Nephron (organoid): ENCODE measurements around the gene CAP2.
"Not testable (repeated sequence)": the region's sequence is repeated elsewhere in the genome, so short reads cannot be mapped to it uniquely, and the experiment has no call there.

Source experiments
- H3K27ac Mint-ChIP-seq, 3 experiments: 2 replicates each; pipeline ENCODE4 v1.8.0; 2020; ENCODE audit warnings: mixed read lengths in 3 of 3, mild to moderate bottlenecking in 2 of 3, moderate library complexity in 1 of 3
- H3K27me3 Mint-ChIP-seq: 2 replicates; pipeline ENCODE4 v1.8.0; 2021; ENCODE audit warnings: low read depth, mild to moderate bottlenecking, moderate library complexity, mixed read lengths
- H3K36me3 Mint-ChIP-seq: 2 replicates; pipeline ENCODE4 v1.8.0; 2020; ENCODE audit warnings: low read depth, mixed read lengths
- H3K4me1 Mint-ChIP-seq: 2 replicates; pipeline ENCODE4 v1.8.0; 2020; ENCODE audit warnings: mixed read lengths
- H3K4me3 Mint-ChIP-seq, 3 experiments: 2 replicates each; pipeline ENCODE4 v1.8.0; 2020; ENCODE audit warnings: mild to moderate bottlenecking in 3 of 3, mixed read lengths in 3 of 3, moderate library complexity in 2 of 3
- H3K9me3 Mint-ChIP-seq: 2 replicates; pipeline ENCODE4 v1.8.0; 2020; ENCODE audit warnings: mixed read lengths
- CTCF ChIP-seq, 3 experiments: fragments of 200-600 bp; sonication (generic); IDR thresholded peaks; one replicate each; pipeline ENCODE4 v1.5.0; 2021; ENCODE audit warnings: antibody characterized with exemption in 3 of 3; ENCODE audit not compliant: unreplicated experiment in 3 of 3

CAP2 gene

GRCh38 chr6:17580518-17581048, 187.2 kb downstream of the CAP2 start:
- no peak for TF ChIP-seq CTCF (IDR thresholded peaks at IDR 0.05; ENCODE audit: unreplicated experiment in 3 of 3)

GRCh38 chr6:17581282-17581681, 187.9 kb downstream of the CAP2 start:
- H3K27me3 Mint-ChIP-seq, H3K27ac Mint-ChIP-seq, H3K36me3 Mint-ChIP-seq: not testable (repeated sequence)
- H3K9me3 Mint-ChIP-seq, result peaks cover 14% of the 10 kb centered on the region
- peaks cover 14% of the 10 kb centered on the region for H3K4me1 Mint-ChIP-seq
- peak overlapping the region; percentile 29 to 48 (median 32) for H3K4me3 Mint-ChIP-seq

More at GRCh38 chr6:17580518-17581048, 187.2 kb downstream of the CAP2 start:
- H3K4me1 Mint-ChIP-seq, result peaks cover 14% of the 10 kb centered on the region
- H3K9me3 Mint-ChIP-seq, result peaks cover 14% of the 10 kb centered on the region
- peak overlapping the region; percentile 63 to 73 (median 69) for H3K4me3 Mint-ChIP-seq
- no peaks in the 10 kb centered on the region for H3K27me3 Mint-ChIP-seq
- H3K27ac Mint-ChIP-seq, result no peak overlapping the region
- no peaks in the 10 kb centered on the region for H3K36me3 Mint-ChIP-seq

- Mint-ChIP-seq H3K27me3 (no peaks in the 10 kb centered on the region), H3K27ac (peak overlapping the region; percentile 13 to 35 (median 29)), H3K9me3 (peaks cover 4% of the 10 kb centered on the region)
Measured at GRCh38 chr6:17583811-17584210, 190.4 kb downstream of the CAP2 start.

GRCh38 chr6:17584241-17584803, 190.9 kb downstream of the CAP2 start:
- peak overlapping the region in 1 of 3 experiments; percentile 46 for H3K4me3 Mint-ChIP-seq
- peak; percentile 89 to 98 (median 93) for TF ChIP-seq CTCF (IDR thresholded peaks at IDR 0.05; ENCODE audit: unreplicated experiment in 3 of 3)
- H3K27me3 Mint-ChIP-seq, result no peaks in the 10 kb centered on the region
- peaks cover 4% of the 10 kb centered on the region for H3K9me3 Mint-ChIP-seq
- H3K4me1 Mint-ChIP-seq, result peaks cover 14% of the 10 kb centered on the region
- no peaks in the 10 kb centered on the region for H3K36me3 Mint-ChIP-seq
- peak overlapping the region; percentile 13 to 35 (median 29) for H3K27ac Mint-ChIP-seq

More at GRCh38 chr6:17583811-17584210, 190.4 kb downstream of the CAP2 start:
- peaks cover 14% of the 10 kb centered on the region for H3K4me1 Mint-ChIP-seq
- TF ChIP-seq CTCF (IDR thresholded peaks at IDR 0.05; ENCODE audit: unreplicated experiment in 3 of 3), result no peak
- H3K36me3 Mint-ChIP-seq, result no peaks in the 10 kb centered on the region
- peak overlapping the region in 2 of 3 experiments; percentile 4 to 46 for H3K4me3 Mint-ChIP-seq

GRCh38 chr6:17585766-17586490, 192.5 kb downstream of the CAP2 start:
- Mint-ChIP-seq H3K9me3 (peaks cover 3% of the 10 kb centered on the region), H3K36me3 (no peaks in the 10 kb centered on the region), H3K27me3 (no peaks in the 10 kb centered on the region), H3K4me3 (no peak overlapping the region), H3K27ac (no peak overlapping the region), H3K4me1 (peaks cover 14% of the 10 kb centered on the region)
- TF ChIP-seq CTCF (IDR thresholded peaks at IDR 0.05; ENCODE audit: unreplicated experiment in 3 of 3), result peak in 1 of 3 experiments; percentile 10

- H3K36me3 Mint-ChIP-seq, result not testable (repeated sequence)
Measured at GRCh38 chr6:17586623-17587022, 193.2 kb downstream of the CAP2 start.

More at GRCh38 chr6:17586623-17587022, 193.2 kb downstream of the CAP2 start:
- H3K27ac Mint-ChIP-seq, H3K4me3 Mint-ChIP-seq, H3K9me3 Mint-ChIP-seq, H3K27me3 Mint-ChIP-seq: not testable (repeated sequence)
- H3K4me1 Mint-ChIP-seq, result peaks cover 14% of the 10 kb centered on the region
